Measurements from ENCODE around the gene MYBPHL.

- TF ChIP-seq EZH2 (IDR thresholded peaks at IDR 0.05; ENCODE audit: insufficient read depth, poor library complexity, severe bottlenecking) (no peak), EZH2phosphoT487 (IDR thresholded peaks at IDR 0.05; ENCODE audit: insufficient read depth, low read depth) (no peak)
Observed at GRCh38 chr1:109290137-109290536, 16.7 kb downstream of the MYBPHL start.

Data from GM23248 (cell line).